Fibroblast of peridontal ligament (primary cell): ENCODE measurements around the gene DMD.
"Not testable (repeated sequence)": the region's sequence is repeated elsewhere in the genome, so short reads cannot be mapped to it uniquely, and the experiment has no call there.

Source experiments
- DNase-seq: peaks from one replicate; pipeline ENCODE4 v3.0.0-alpha.2; 2010; ENCODE audit errors: extremely low read depth

DMD gene

DNA sequence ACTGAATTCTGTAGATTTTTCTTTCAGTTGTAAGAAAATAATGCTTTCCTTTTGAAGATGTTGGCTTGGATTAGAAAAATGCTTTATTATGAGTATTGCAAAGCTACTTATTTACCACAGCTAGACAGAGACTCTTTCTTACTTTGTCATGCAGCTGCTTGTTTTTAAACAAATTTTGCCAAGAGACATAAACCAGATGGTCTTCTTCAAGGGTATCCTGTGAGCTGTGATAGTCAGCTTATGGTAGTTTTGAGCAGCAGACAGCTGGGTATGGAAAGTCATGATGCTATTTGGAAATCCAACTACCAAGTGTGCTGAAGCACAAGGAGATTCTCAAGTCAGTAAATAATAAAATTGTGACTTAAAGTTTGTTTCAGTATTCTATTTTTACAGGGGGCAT is 941.5 kb downstream of the DMD start:
- no peak for DNase-seq

DNA sequence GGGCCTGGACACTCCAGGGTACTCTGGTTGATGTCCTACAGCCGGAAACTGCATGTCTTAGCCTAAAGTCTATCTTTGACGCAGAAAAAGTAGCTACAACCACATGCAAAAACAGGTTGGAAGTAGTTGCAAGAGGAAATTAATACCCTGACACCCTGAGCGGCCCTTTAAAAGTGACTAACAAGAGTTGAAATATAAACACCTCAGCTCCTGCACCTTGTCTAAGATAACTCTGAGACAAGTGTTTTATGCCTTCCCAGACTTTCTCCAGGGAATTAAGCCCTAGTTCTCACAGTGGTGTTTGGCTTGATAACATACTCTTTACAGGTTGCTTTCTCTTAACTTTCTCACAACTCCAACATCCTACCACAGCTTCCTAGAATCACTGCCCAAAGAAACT is 943.1 kb downstream of the DMD start:
- DNase-seq: no peak

DNA sequence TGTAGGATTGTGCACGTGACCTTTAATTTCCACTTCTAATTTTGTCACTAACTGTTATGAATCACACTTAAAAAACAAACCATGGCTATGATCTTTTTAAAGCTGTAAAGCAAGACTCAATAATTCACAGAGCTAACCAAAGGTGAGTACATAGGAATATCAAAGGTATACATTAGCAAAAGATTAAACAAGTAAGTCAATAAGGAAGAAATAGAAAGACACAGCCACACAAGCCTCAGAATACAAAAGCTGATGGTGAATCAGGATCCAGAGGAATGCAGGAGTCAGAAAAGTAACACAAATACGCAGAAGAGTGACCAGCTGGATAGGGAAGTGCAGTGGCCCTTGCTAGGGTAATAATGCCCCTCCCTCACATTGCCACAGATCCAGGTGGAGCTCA is 943.6 kb downstream of the DMD start:
- DNase-seq: no peak

DNA sequence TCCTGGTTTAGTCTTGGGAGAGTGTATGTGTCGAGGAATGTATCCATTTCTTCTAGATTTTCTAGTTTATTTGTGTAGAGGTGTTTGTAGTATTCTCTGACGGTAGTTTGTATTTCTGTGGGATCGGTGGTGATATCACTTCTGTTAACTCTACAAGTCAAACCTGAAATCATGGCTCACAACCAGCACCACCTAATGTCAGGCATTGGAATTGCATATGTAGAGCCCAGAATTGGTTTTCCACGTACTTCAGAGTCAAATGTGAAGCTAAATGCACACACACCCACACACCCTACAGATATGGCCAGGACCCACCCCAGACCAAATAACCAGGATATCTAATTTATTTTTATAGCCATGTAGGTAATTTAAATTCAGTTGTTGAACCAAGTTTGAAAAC is 964.7 kb downstream of the DMD start:
- DNase-seq: not testable (repeated sequence)

DNA sequence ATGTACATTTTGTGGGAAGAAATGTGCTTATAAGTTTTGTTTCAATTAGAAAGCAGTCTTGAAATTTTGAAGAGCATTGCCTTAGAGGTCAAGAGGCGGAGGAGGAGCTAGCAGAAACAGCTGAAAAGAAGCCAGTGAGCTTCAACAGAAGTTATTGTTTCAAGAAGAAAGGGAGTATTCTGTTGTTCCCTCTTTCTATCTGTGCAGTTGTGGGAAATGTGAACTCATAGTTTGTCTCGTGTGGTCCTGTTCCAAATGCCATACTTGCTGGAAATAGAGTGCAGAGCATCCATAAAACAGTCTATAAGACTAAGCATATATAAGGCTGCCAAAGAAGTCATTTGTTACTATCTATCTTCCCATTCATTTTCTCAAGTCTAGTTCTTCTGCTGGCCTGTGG is 1015.7 kb downstream of the DMD start:
- DNase-seq: no peak

DNA sequence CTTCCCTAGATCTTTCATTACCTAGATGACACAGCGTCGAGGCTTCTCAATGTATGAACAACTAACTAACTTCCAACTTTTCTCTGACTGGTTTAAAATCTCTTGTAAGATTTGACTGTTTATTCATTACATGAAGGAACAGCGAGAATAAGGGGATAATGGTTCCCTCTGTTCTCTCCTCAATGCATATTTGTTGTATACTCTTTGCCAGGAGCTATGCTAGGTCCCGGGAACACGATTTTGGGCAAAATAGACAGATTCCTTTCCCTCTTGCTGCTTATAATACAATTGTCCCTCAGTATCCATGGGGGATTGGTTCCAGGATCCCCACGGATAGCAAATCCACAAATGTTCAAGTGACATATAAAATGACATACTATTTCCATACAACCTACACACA is 1020.0 kb downstream of the DMD start:
- DNase-seq: no peak

DNA sequence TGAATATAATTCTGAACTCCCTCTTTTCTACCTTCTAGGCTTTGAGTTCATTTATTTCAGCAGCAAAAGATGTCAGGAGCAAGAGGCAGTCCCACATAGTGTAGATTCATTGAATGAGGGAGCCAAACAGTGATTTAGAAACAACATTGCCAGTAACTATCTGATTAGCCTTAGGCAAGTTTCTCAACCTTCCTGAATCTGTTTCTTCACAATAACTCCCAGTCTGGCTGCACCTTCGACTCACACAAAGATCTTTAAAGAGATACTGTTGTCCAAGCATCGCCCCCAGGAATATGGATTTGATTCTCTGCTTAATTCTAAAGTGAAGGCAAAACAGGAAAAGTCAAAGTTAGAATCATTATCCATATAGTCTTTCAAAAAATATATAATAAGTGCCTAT is 1026.2 kb downstream of the DMD start:
- DNase-seq: no peak

DNA sequence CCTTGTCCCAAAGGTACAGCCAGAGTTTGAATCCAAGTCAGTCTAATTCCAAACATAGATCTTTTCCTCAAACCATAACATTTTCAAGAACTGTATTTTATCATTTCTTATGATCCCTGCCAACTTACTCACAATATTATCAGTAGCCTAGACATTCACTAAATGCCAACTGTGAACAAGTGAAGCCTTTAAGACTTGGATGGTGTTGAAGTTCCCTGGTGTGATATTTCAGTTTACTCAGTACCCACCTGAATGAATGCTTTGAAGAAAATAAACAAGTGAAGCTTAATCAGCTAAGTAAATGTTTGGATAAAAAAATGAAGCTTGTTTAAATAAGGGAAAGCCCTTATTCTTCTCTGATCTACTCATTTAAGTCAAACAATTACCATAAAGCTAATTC is 1028.3 kb downstream of the DMD start:
- DNase-seq: no peak

DNA sequence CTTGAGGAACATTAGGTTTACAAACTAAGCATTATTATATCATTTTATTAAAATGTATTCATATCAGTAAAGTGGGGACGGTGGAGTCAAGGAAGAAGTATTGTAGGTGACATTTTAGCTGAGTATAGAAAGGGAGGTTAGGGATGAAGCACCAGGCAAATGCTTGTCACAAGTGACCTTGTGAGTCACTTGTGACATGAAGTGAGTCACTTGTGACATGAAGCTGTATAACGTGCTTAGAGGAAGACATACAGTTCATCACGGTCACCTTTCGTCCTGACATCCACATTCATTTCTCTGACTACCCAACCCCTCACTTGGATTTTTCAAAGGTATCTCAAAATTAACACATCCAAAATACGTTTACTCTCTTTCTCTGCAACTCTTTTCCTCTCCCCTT is 1034.8 kb downstream of the DMD start:
- no peak for DNase-seq

DNA sequence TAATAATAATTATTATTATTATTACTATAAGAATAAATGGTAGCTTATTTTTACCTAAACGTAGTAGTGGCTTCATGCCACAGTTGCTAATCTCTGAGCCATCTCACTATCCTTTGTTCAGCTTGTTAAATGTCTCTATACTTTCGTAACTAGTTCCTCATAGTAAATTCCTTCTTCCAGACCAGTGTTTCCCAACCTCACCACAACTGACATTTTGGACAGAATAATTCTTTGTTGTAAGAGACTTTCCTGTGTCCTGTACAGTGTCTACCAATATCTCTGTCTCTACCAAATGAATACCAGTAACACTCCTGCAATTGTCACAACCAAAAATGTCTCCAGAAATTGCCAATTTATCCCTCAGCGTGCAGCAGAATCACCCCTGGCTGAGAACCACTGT is 1040.9 kb downstream of the DMD start:
- no peak for DNase-seq

DNA sequence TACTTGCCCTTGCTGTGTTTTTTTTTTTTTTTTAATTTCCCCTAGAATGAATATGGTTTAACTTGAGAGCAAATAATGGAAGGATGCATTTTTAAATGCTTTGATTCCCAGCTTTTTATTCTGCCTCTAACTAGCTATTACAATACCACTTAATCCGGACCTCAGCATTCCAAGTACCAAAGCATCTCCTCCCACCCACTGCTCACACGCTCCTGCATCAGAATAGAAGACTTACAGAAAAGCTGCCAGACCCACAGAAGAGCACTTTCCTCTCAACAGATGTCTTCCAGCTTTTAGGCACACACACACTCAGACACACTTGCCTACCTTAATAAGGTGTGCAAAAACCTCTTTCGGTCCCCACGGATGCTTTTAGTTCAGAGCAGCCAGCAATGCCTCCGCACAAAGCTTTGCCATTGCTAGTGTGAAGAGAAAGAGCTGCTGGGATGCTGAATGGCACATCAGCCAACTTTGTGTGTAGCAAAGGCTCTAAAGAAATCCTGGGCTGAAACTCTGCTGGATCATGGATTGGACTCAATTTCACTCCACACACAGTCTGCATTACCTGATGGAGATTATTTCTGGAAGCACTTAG is 1056.2 kb downstream of the DMD start:
- DNase-seq: no peak

DNA sequence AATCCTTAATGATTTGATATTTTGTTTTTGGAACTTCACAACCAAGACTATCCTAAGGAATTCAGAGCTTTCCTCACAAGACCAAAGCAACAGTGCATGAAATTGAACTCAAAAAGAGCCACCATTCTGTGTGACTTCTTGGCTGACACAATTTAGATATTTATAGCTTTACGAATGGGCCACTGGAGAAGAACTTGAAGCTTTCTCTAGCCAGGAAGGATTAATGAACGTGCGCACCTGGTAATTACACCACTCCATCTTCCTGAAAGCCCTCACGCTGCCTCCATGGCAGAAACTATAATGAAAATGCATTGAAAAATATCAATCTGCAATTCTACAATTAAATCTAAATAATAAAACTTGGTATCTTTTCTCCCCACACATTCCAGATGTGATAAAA is 1057.8 kb downstream of the DMD start:
- DNase-seq: no peak

DNA sequence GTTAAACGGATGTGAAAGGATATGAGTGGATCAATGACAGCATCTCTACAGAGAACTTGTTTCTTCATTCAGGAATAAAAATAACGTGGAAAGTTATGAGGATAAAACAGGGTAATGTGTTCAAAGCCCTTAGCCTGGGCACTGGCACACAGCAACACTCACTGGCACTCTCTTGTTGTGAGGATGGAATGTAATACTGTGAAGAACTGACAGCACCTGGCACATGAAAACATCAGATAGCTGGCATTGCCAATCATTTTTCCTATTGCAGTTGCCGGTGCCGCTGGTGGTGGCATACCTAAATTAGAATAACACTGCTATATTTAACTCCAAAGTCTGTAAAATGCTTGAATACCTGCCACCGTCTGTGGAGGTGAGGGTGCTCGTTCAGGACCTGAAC is 1061.2 kb downstream of the DMD start:
- DNase-seq: no peak

DNA sequence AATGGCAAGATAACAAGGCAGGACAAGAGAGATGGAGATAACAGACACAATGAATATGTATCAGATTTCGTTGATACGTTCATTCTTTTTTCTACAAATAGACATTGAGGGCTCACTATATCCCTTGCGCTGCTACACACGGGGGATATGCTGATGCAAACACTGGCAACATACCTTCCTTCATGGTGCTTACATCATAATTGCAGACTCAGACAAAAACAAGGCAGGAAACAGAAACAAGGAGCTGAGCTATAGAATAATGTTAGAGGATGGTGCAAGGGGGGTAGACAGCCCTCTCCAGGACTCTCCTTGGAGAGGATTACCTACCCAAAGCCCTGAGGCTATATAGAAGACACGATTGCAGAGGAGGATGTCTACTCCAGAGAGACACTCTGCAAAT is 1069.5 kb downstream of the DMD start:
- no peak for DNase-seq

DNA sequence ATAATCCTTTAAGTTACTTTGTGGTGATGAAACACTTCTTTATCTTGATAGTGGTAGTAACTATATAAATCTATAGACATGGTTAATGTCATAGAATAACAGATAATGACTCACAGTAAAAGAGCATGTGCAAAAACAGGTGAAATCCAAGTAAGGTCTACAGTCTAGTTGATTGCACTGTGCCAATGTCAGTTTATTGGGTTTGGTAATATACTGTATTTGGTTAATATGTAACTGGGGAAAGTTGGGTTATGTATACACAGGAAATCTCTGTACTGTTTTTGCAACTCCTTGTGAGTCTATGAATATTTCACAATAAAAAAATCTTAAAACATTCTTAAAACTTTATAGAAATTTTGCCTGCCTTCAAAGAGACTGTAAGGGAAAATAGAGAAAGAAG is 1071.9 kb downstream of the DMD start:
- DNase-seq: no peak

DNA sequence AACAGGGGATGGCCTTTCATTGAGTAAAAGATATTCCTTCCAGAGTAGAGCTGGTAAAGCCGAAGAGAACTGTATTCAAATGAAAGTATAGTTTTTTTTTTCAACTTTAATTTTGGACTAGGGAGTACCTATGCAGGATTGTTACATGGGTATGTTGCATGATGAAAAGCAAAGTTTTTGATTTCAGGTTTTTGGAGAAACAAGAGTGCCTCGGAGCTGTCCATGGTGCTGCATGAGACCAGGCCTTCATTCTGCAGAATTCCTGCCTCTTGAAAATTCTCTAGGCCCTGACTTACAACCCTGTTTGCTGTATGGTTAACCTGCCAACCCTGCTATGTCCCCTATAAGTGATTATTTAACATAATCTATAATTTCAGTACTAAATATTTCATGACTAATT is 1073.8 kb downstream of the DMD start:
- DNase-seq: no peak

DNA sequence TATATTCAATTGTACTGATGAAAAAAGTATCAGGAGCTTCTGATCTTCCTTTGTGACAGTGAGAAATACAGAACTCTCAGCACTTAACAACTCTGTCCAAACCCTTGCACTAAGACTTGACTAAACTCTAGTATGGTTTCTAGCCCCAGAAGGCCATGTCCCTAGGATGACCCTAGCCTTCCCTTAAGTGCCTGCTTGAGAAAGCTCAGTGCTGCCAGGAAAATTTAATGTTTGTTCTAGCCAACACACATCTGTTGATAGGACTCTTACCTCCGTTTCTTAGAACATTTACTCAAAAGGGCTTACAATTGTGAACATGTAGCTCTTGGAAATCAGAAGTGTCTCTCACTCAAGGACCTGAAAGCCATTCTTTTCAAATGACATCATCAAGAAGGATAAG is 1084.4 kb downstream of the DMD start:
- no peak for DNase-seq

DNA sequence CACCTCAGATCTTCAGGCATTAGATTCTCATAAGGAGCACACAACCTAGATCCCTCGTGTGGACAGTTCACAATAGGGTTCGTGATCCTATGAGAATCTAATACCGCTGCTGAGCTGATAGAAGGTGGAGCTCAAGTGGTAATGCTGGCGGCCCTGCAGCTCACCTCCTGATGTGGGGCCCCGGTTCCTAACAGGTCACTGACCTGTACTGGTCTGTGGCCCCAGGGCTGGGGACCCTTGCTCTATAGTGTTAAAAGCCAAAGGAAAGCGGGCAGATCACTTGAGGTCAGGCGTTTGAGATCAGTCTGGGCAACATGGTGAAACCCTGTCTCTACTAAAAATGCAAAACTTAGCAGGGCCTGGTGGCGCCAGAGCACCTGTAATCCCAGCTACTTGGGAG is 1092.5 kb downstream of the DMD start:
- no peak for DNase-seq

DNA sequence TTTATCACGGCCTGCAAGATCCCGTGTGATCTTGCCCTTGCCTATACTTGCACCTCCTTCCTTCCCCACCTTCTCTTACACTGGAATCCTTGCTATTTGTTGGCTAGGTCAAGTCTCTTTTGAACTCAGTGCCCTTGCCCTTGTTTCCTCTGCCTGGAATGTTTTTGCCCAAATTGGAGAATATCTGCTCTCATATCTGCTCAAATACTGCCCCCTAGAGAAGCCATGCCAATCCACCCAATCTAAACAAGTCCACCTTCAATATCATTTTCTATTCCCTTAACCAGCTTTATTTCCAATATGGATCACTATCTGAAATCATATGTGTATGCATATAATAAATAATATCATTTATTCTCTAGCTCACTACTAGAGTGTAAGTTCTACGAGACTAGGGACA is 1095.3 kb downstream of the DMD start:
- DNase-seq: no peak

DNA sequence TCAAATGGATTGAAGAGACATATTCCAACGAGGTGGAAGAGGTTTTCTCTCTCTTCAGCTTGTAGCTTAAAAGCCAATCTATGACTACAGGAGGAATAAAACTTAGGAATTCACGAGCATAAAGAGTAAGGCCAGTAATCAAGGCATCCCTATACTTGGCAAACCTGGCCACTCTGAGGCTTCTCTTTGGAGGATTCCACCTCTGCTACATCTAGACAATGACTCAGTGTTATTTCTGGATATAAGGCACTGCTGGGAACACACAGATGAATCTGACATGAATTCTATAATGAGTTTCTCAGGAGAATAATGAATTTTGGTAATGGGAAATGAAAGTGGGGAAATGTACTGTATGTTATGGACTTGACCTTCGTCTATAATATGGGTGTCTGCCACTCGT is 1123.7 kb downstream of the DMD start:
- DNase-seq: no peak

DNA sequence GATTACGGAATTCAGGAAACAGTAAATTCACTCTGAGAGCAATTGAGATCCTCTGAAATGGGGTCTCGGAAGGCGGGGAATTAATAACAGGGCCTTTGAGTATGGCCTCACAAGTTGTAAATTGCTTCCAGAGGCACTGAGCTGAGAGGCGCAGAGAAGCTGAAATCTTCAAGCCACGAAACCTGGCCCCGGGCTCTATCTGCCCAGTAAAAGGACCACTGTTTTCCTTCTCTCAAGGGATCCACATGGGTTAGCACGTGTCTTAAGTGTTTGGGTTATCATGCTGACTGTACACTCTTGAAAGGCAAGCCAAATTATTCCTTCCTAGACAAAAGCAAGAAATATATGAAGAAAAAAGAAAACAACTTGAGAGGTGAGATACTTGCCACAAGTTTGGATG is 1126.6 kb downstream of the DMD start:
- DNase-seq: no peak

DNA sequence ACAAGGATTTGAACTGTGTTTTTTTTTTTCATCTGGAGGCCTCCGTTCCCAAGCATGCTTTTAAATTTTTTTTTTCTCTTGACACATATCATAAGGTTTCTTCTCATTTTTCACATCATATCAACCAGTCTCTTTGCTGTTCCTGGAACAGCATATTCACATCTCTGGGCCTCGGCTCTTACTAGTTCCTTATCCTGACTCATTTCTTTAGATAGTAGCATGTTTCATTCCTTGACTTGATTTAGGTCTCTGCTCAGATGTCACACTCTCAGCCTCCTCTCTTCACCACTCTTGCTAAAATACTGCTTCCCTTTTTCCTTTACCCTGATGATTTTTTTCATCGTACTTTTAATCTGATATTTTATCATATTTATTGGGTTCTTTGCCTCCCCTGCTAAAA is 1163.1 kb downstream of the DMD start:
- DNase-seq: no peak

DNA sequence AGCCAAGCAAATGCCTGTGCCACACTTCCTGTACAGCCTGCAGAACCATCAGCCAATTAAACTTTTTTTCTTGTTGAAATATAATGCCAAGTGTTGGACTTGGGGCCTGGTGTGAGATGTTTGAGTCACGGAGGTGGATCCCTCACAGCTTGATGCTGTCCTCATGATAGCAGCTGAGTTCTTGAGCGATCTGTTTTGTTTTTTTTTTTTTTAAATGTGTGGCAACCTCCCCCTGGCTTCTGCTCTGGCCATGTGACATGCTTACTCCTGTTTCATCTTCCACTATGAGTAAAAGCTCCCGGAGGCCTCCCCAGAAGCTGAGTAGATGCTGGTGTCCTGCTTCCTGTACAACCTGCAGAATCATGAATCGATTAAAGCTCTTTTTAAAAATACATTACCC is 1166.2 kb downstream of the DMD start:
- no peak for DNase-seq

DNA sequence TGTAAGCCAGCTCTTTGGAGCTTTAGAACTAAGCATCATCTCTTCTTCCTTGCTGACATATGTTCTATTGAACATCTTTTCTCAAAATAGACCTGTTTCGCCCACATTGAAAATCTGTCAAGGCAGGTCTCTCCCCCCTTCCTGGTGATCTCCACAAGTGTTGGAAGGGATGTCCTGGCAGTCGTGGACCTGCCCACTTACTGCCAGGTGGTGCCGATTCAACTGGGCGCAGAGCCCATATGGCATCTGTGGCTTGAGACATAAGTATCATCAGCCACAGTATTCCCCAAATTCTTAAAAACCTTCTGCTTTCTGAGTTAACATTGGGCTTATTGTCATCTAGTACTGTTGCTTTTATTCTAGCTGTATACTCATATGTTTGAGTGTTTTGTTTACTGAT is 1170.2 kb downstream of the DMD start:
- no peak for DNase-seq

DNA sequence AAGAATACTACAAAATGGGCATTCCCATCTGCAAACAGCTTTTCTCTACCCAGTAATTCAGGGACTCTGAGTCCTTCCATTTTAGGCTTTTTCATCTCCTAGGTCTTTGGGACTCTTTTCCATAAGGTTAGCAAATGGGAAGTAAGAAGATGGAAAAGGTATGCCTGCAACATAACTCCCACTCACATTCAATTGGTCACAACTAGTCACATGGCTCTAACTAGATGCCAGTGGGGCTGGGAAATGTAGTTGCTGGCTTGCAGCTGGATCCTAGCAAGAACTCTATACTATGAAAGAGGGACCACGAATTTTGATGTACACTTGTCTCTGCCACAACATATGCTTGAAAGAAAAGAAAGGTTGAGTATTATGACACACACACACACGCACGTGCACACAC is 1184.6 kb downstream of the DMD start:
- DNase-seq: no peak
